ENCODE data around the gene SLBP. TPM values are rescaled to one million over a fixed set of nuclear protein-coding genes. Genes with fewer than 3 reads are reported as not detected.

The SLBP gene
- total RNA-seq, 2 donors from 2014 or later: 52.1 to 60.7 TPM

DNA sequence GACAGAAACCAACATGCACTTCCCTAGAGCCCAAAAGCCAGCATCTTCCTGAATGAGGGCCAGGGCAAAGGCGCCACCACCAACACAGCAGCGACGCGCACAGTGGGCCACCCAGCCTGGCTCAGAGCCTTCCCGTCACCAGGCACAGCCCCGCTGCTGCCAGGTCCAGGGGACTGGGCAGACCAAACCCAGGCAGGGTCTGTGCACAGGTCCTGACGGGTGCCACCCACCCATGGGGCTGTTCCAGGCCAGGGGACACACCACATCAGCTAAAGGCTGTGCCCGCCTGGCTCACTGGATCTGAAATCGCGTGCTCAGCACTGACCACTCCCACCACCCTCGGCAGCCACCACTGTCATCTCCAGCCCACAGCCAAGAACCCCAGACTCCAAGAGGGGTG, 41.8 kb downstream of the SLBP start:
- Mint-ChIP-seq H3K9me3 (no peaks in the 10 kb centered on the region), H3K27me3 (ENCODE audit: insufficient read depth) (no peaks in the 10 kb centered on the region), H3K36me3 (ENCODE audit: low read depth) (no peaks in the 10 kb centered on the region), H3K4me3 (no peak overlapping the region), H3K27ac (no peak overlapping the region), H3K4me1 (no peaks in the 10 kb centered on the region)
- Histone ChIP-seq H3K36me3 (ENCODE audit: control insufficient read depth, insufficient read depth, low read length) (no peaks in the 10 kb centered on the region), H3K4me3 (ENCODE audit: low read length) (no peak overlapping the region), H3K4me1 (ENCODE audit: control insufficient read depth, insufficient read depth, low read length) (no peaks in the 10 kb centered on the region), H3K9ac (ENCODE audit: extremely low read depth, low read length, poor library complexity, severe bottlenecking) (no peak overlapping the region), H3K27ac (ENCODE audit: low read depth, low read length) (no peak overlapping the region), H3K27me3 (ENCODE audit: control insufficient read depth, insufficient read depth, low read length, poor library complexity, severe bottlenecking) (no peaks in the 10 kb centered on the region), H3K9me3 (ENCODE audit: control insufficient read depth, low read length) (no peaks in the 10 kb centered on the region)
- WGBS, 2 experiments (ENCODE audit: insufficient coverage in 1 of 2, insufficient read length in 1 of 2): 94 to 100% methylated on average over 2 to 11 of the region's 11 CpGs
- TF ChIP-seq, protein P1, sequence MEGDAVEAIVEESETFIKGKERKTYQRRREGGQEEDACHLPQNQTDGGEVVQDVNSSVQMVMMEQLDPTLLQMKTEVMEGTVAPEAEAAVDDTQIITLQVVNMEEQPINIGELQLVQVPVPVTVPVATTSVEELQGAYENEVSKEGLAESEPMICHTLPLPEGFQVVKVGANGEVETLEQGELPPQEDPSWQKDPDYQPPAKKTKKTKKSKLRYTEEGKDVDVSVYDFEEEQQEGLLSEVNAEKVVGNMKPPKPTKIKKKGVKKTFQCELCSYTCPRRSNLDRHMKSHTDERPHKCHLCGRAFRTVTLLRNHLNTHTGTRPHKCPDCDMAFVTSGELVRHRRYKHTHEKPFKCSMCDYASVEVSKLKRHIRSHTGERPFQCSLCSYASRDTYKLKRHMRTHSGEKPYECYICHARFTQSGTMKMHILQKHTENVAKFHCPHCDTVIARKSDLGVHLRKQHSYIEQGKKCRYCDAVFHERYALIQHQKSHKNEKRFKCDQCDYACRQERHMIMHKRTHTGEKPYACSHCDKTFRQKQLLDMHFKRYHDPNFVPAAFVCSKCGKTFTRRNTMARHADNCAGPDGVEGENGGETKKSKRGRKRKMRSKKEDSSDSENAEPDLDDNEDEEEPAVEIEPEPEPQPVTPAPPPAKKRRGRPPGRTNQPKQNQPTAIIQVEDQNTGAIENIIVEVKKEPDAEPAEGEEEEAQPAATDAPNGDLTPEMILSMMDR (conservative IDR thresholded peaks at IDR 0.05): no peak
- DNase-seq: no peak

DNA sequence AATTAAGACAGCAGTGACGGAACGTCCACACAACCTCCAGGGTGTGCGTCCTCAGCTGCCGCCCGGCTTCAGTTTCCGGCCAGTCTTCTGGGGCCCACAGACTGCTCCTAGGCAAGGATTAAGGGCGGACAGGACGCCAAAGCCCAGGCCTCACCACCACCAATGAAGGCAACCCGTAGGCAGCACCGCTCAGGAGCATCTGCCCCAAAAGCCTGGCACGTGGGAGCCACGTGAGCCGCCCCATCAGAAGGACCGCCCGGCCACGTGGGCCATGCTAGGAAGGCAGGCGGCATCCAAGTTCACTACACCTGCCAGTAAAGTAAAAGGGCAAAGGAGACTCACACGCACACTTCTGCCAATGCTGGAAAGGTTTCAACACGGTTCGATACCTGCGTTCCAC, 42.3 kb downstream of the SLBP start:
- Mint-ChIP-seq H3K27me3 (ENCODE audit: insufficient read depth) (no peaks in the 10 kb centered on the region), H3K4me3 (no peak overlapping the region), H3K27ac (no peak overlapping the region), H3K4me1 (no peaks in the 10 kb centered on the region), H3K36me3 (ENCODE audit: low read depth) (no peaks in the 10 kb centered on the region), H3K9me3 (no peaks in the 10 kb centered on the region)
- Histone ChIP-seq H3K27ac (ENCODE audit: low read depth, low read length) (no peak overlapping the region), H3K9me3 (ENCODE audit: control insufficient read depth, low read length) (no peaks in the 10 kb centered on the region), H3K27me3 (ENCODE audit: control insufficient read depth, insufficient read depth, low read length, poor library complexity, severe bottlenecking) (no peaks in the 10 kb centered on the region), H3K4me3 (ENCODE audit: low read length) (no peak overlapping the region), H3K36me3 (ENCODE audit: control insufficient read depth, insufficient read depth, low read length) (no peaks in the 10 kb centered on the region), H3K9ac (ENCODE audit: extremely low read depth, low read length, poor library complexity, severe bottlenecking) (no peak overlapping the region), H3K4me1 (ENCODE audit: control insufficient read depth, insufficient read depth, low read length) (no peaks in the 10 kb centered on the region)
- 94 to 95% methylated on average over 17 to 21 of the region's 21 CpGs for WGBS, 2 experiments (ENCODE audit: insufficient coverage in 1 of 2, insufficient read length in 1 of 2)
- DNase-seq: no peak
- TF ChIP-seq, protein P1 (conservative IDR thresholded peaks at IDR 0.05): no peak

DNA sequence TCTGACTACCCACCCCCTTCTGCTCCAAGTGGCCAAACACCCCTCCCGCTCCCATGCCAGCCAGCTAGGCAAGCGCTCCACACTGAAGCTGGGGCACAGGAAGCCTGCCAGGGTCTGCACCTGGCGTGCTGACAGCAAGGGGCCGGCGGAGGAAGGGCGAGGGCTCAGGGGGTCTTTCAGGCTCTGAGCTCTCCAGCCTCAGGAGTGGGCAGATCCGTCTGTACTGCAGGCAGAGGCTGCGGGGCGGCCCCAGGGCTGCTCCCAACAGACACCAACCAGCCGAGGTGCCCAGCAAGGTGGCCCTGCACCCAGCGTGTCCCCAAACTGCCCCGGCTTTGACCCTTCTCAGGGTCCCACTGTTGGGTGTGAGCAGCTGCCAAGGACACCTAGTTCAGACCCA, 42.8 kb downstream of the SLBP start:
- H3K27ac Mint-ChIP-seq: no peak overlapping the region
- Histone ChIP-seq H3K4me3 (ENCODE audit: low read length) (no peak overlapping the region), H3K36me3 (ENCODE audit: control insufficient read depth, insufficient read depth, low read length) (no peaks in the 10 kb centered on the region), H3K27ac (ENCODE audit: low read depth, low read length) (no peak overlapping the region), H3K9ac (ENCODE audit: extremely low read depth, low read length, poor library complexity, severe bottlenecking) (no peak overlapping the region), H3K4me1 (ENCODE audit: control insufficient read depth, insufficient read depth, low read length) (no peaks in the 10 kb centered on the region), H3K27me3 (ENCODE audit: control insufficient read depth, insufficient read depth, low read length, poor library complexity, severe bottlenecking) (no peaks in the 10 kb centered on the region), H3K9me3 (ENCODE audit: control insufficient read depth, low read length) (no peaks in the 10 kb centered on the region)
- no peaks in the 10 kb centered on the region for H3K36me3 Mint-ChIP-seq (ENCODE audit: low read depth)
- DNase-seq: no peak
- H3K4me1 Mint-ChIP-seq: no peaks in the 10 kb centered on the region
- 92 to 93% methylated on average over 4 to 12 of the region's 12 CpGs for WGBS, 2 experiments (ENCODE audit: insufficient coverage in 1 of 2, insufficient read length in 1 of 2)
- no peak overlapping the region for H3K4me3 Mint-ChIP-seq
- no peaks in the 10 kb centered on the region for H3K27me3 Mint-ChIP-seq (ENCODE audit: insufficient read depth)
- H3K9me3 Mint-ChIP-seq: no peaks in the 10 kb centered on the region
- TF ChIP-seq, protein P1 (conservative IDR thresholded peaks at IDR 0.05): no peak
